ENCODE results near the gene L3HYPDH.
"Not testable (repeated sequence)": the region's sequence is repeated elsewhere in the genome, so short reads cannot be mapped to it uniquely, and the experiment has no call there.

The L3HYPDH gene

DNA sequence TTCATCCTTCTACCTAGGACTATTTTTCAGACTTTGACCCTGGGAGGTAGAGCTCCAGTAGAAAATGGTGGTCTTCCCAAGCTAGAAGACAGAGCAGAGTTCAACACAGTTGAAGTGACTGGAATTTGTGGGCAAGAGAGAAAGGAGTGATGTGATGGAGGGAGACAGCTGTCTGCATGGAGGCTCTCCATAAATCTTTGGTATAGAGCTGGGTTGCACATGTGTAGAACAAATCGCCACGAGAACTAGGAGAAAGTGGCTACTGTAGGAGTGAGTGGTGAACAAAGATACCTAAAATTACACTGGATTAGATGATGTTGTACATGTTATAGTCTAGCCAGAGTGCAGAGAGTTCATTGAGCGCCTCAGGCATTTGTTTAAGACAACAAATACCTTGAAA lies 33.5 kb downstream of the L3HYPDH start:
- Histone ChIP-seq H3K79me2 (peaks cover 2% of the 10 kb centered on the region), H3K4me3 (ENCODE audit: low read depth, low read length) (no peak overlapping the region), H3K4me2 (ENCODE audit: low read length) (no peak overlapping the region), H3K9me3 (ENCODE audit: control insufficient read depth, low read length) (no peaks in the 10 kb centered on the region), H3K4me1 (no peaks in the 10 kb centered on the region), H3K9ac (no peak overlapping the region), H3K36me3 (ENCODE audit: control insufficient read depth, insufficient read depth, low read length) (no peaks in the 10 kb centered on the region), H2AFZ (no peak overlapping the region), H3K27me3 (ENCODE audit: control insufficient read depth, insufficient read depth, low read length) (no peaks in the 10 kb centered on the region), H3K27ac (no peak overlapping the region)
- TF ChIP-seq, protein P1, sequence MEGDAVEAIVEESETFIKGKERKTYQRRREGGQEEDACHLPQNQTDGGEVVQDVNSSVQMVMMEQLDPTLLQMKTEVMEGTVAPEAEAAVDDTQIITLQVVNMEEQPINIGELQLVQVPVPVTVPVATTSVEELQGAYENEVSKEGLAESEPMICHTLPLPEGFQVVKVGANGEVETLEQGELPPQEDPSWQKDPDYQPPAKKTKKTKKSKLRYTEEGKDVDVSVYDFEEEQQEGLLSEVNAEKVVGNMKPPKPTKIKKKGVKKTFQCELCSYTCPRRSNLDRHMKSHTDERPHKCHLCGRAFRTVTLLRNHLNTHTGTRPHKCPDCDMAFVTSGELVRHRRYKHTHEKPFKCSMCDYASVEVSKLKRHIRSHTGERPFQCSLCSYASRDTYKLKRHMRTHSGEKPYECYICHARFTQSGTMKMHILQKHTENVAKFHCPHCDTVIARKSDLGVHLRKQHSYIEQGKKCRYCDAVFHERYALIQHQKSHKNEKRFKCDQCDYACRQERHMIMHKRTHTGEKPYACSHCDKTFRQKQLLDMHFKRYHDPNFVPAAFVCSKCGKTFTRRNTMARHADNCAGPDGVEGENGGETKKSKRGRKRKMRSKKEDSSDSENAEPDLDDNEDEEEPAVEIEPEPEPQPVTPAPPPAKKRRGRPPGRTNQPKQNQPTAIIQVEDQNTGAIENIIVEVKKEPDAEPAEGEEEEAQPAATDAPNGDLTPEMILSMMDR (IDR thresholded peaks at IDR 0.05), result no peak

GRCh38 chr14:59448673-59449072 lies 35.5 kb downstream of the L3HYPDH start:
- not testable (repeated sequence) for H3K79me2 ChIP-seq; H2AFZ ChIP-seq; H3K4me1 ChIP-seq; H3K27ac ChIP-seq; H3K4me3 ChIP-seq (ENCODE audit: low read depth, low read length); H3K9me3 ChIP-seq (ENCODE audit: control insufficient read depth, low read length); H3K36me3 ChIP-seq (ENCODE audit: control insufficient read depth, insufficient read depth, low read length); H3K4me2 ChIP-seq (ENCODE audit: low read length); H3K27me3 ChIP-seq (ENCODE audit: control insufficient read depth, insufficient read depth, low read length); H3K9ac ChIP-seq

- Histone ChIP-seq H3K4me1 (no peaks in the 10 kb centered on the region), H3K27me3 (ENCODE audit: control insufficient read depth, insufficient read depth, low read length) (no peaks in the 10 kb centered on the region), H3K79me2 (no peaks in the 10 kb centered on the region), H3K36me3 (ENCODE audit: control insufficient read depth, insufficient read depth, low read length) (no peaks in the 10 kb centered on the region), H3K27ac (no peak overlapping the region), H3K9ac (no peak overlapping the region), H2AFZ (no peak overlapping the region), H3K9me3 (ENCODE audit: control insufficient read depth, low read length) (no peaks in the 10 kb centered on the region), H3K4me3 (ENCODE audit: low read depth, low read length) (no peak overlapping the region), H3K4me2 (ENCODE audit: low read length) (no peak overlapping the region)
- TF ChIP-seq, protein P1 (IDR thresholded peaks at IDR 0.05), result no peak
Measured at GRCh38 chr14:59439256-59439965, 44.8 kb downstream of the L3HYPDH start.

DNA sequence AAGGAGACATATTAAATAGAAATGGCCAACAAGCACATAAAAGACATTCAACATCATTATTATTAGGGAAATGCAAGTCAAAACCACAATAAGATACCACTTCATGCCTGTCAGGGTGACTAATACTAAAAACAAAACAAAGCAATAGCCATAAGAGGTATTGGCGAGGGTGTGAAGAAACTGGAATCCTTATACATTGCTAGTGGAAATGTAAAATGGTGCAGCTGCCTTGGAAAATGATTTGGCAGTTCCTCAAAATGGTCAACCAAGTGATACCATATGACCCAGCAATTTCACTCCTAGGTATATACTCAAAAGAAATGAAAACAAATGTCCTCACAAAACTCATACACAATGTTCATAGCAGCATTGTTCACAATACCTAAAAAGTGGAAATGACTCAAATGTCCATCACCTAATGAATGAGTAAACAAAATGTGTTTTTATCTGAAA lies 46.0 kb downstream of the L3HYPDH start:
- TF ChIP-seq, protein P1 (IDR thresholded peaks at IDR 0.05), result no peak
- Histone ChIP-seq H3K4me1 (no peaks in the 10 kb centered on the region), H3K27ac (no peak overlapping the region)

DNA sequence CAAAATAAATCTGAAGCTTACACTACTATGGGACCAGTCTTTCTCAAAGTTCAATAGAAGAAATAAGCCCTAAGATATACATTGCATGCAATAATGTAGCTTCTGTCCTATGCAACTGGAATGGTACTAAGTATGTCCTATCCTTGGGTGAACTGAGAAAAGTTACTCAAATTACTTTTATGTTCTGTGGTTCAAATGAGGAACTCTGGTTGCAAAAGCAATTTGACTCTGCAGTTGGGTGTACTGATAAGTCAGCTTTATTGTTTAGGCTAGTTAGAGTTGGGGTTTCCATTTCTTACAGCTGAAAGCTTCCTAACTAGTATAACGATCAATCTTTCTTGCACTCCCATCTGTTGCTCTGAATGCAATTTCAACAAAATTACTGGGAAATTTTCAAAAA lies 48.2 kb downstream of the L3HYPDH start:
- H3K9ac ChIP-seq, result no peak overlapping the region
- peaks cover 12% of the 10 kb centered on the region for H3K4me1 ChIP-seq
- no peak overlapping the region for H2AFZ ChIP-seq
- no peaks in the 10 kb centered on the region for H3K27me3 ChIP-seq (ENCODE audit: control insufficient read depth, insufficient read depth, low read length)
- TF ChIP-seq, protein P1 (IDR thresholded peaks at IDR 0.05), result no peak
- no peaks in the 10 kb centered on the region for H3K79me2 ChIP-seq
- H3K4me3 ChIP-seq (ENCODE audit: low read depth, low read length), result no peak overlapping the region
- no peak overlapping the region for H3K4me2 ChIP-seq (ENCODE audit: low read length)
- no peak overlapping the region for H3K27ac ChIP-seq
- no peaks in the 10 kb centered on the region for H3K9me3 ChIP-seq (ENCODE audit: control insufficient read depth, low read length)
- H3K36me3 ChIP-seq (ENCODE audit: control insufficient read depth, insufficient read depth, low read length), result no peaks in the 10 kb centered on the region

More for the DNA sequence above, 46.0 kb downstream of the L3HYPDH start:
- Histone ChIP-seq H3K36me3 (ENCODE audit: control insufficient read depth, insufficient read depth, low read length) (no peaks in the 10 kb centered on the region), H3K9me3 (ENCODE audit: control insufficient read depth, low read length) (no peaks in the 10 kb centered on the region), H3K27me3 (ENCODE audit: control insufficient read depth, insufficient read depth, low read length) (no peaks in the 10 kb centered on the region), H2AFZ (no peak overlapping the region), H3K4me2 (ENCODE audit: low read length) (no peak overlapping the region), H3K4me3 (ENCODE audit: low read depth, low read length) (no peak overlapping the region), H3K79me2 (no peaks in the 10 kb centered on the region), H3K9ac (no peak overlapping the region)

Measured in parathyroid adenoma (tissue), 2 donors.